Upper lobe of left lung (tissue), 6 donors: ENCODE data around the gene ETFA. TPM values are rescaled to one million over a fixed set of nuclear protein-coding genes. Genes with fewer than 3 reads are reported as not detected.

ENCODE experiments used
- ATAC-seq, 2 donors: fragments of 200-7000 bp; cut with Tn5 transposase; one replicate each; pipeline ENCODE4 v1.9.1; 2022; ENCODE audit warnings: mild to moderate bottlenecking in 2 of 2, moderate library complexity in 2 of 2; ENCODE audit not compliant: low FRiP score in 2 of 2
- DNase-seq, 2 donors: peaks; one replicate each; pipeline ENCODE4 v3.0.0-alpha.2; 2019 to 2020
- H3K27ac ChIP-seq, 4 donors: fragments of 200-600 bp; sonication (generic); one replicate each; pipeline ENCODE4 v1.5.1; 2016 to 2019
- H3K27me3 ChIP-seq, 4 donors: fragments of 200-600 bp; sonication (generic); one replicate each; pipeline ENCODE4 v1.5.1; 2017 to 2019
- H3K36me3 ChIP-seq, 4 donors: fragments of 200-600 bp; sonication (generic); one replicate each; pipeline ENCODE4 v1.5.1; 2016 to 2019
- H3K4me1 ChIP-seq, 4 donors: fragments of 200-600 bp; sonication (generic); one replicate each; pipeline ENCODE4 v1.5.1; 2018 to 2019
- H3K4me3 ChIP-seq, 4 donors: fragments of 200-600 bp; sonication (generic); one replicate each; pipeline ENCODE4 v1.5.1; 2017 to 2019; ENCODE audit warnings: mild to moderate bottlenecking in 2 of 4, moderate library complexity in 1 of 4
- H3K9me3 ChIP-seq, 4 donors: fragments of 200-600 bp; sonication (generic); one replicate each; pipeline ENCODE4 v1.5.1; 2018 to 2019
- CTCF ChIP-seq, 6 experiments: fragments of 450-650 bp in 4 of 6; fragments of 200-600 bp in 2 of 6; sonication (generic) in 2 of 6; IDR thresholded peaks; one replicate each; pipeline ENCODE4 v1.5.1; 2016 to 2019; ENCODE audit warnings: antibody characterized with exemption in 6 of 6
- EP300 ChIP-seq, 4 donors: sonication (generic); formaldehyde crosslinking; IDR thresholded peaks; one replicate each; pipeline ENCODE4 v1.5.1; 2017; ENCODE audit warnings: antibody characterized with exemption in 4 of 4, control low read depth in 2 of 4
- POLR2A ChIP-seq, 4 donors: fragments of 450-650 bp; IDR thresholded peaks; one replicate each; pipeline ENCODE4 v1.5.1; 2016 to 2017; ENCODE audit warnings: antibody characterized with exemption in 4 of 4, mild to moderate bottlenecking in 2 of 4
- POLR2AphosphoS5 ChIP-seq, 2 donors: sonication (generic); formaldehyde crosslinking; IDR thresholded peaks; one replicate each; pipeline ENCODE4 v1.5.1; 2017; ENCODE audit warnings: antibody characterized with exemption in 2 of 2
- WGBS, 2 donors: methylation state at CpG; one replicate each; pipeline ENCODE4 v1.1.5; 2017 to 2018; 5-methylcytosine and 5-hydroxymethylcytosine counted together
- total RNA-seq, 6 donors: library from RNA; depleted of rRNA in 4 of 6; stranded (reverse); fragments of >200 nt in 4 of 6; gene quantifications; one replicate each; pipeline versions ENCODE4 v1.1.0 to v1.2.1, GENCODE V29; 2016 to 2021
- donor health status: DM: no; HTN: no; CAD: no; lungs with moderate emphysema.
- donor health status: DM: no; HTN: yes; CAD: no; lungs with severe emphysema.

The ETFA gene
- total RNA-seq, 6 donors from 2014 or later, result 31.6 to 82.9 (median 68.7) TPM

GRCh38 chr15:76180321-76180720 lies 130.9 kb downstream of the ETFA start:
- Histone ChIP-seq H3K36me3 (no peaks in the 10 kb centered on the region), H3K4me3 (no peak overlapping the region), H3K27me3 (no peaks in the 10 kb centered on the region), H3K9me3 (no peaks in the 10 kb centered on the region), H3K27ac (no peak overlapping the region), H3K4me1 (no peaks in the 10 kb centered on the region)
- 91 to 95% methylated on average over 7 of the region's 7 CpGs for WGBS, 2 donors
- ATAC-seq (no peak), DNase-seq (no peak)
- no peak for TF ChIP-seq POLR2AphosphoS5 (IDR thresholded peaks at IDR 0.05)
- no peak for TF ChIP-seq POLR2A (IDR thresholded peaks at IDR 0.05)
- no peak for TF ChIP-seq EP300 (IDR thresholded peaks at IDR 0.05)
- TF ChIP-seq CTCF (IDR thresholded peaks at IDR 0.05), result no peak

GRCh38 chr15:76179023-76179422 lies 132.2 kb downstream of the ETFA start:
- no peak overlapping the region for H3K4me3 ChIP-seq
- WGBS, 2 donors, result 84 to 93% methylated on average over 4 of the region's 4 CpGs
- no peak for DNase-seq
- no peak overlapping the region for H3K27ac ChIP-seq
- no peaks in the 10 kb centered on the region for H3K9me3 ChIP-seq
- H3K27me3 ChIP-seq, result no peaks in the 10 kb centered on the region
- H3K36me3 ChIP-seq, result no peaks in the 10 kb centered on the region
- no peaks in the 10 kb centered on the region for H3K4me1 ChIP-seq
- ATAC-seq, result no peak
- TF ChIP-seq POLR2AphosphoS5 (IDR thresholded peaks at IDR 0.05), result no peak
- TF ChIP-seq EP300 (IDR thresholded peaks at IDR 0.05), result no peak
- no peak for TF ChIP-seq CTCF (IDR thresholded peaks at IDR 0.05)
- no peak for TF ChIP-seq POLR2A (IDR thresholded peaks at IDR 0.05)

GRCh38 chr15:76178296-76179000 lies 132.8 kb downstream of the ETFA start:
- no peak overlapping the region for H3K4me3 ChIP-seq
- TF ChIP-seq POLR2AphosphoS5 (IDR thresholded peaks at IDR 0.05), result no peak
- no peak for TF ChIP-seq CTCF (IDR thresholded peaks at IDR 0.05)
- TF ChIP-seq POLR2A (IDR thresholded peaks at IDR 0.05), result no peak
- no peak for TF ChIP-seq EP300 (IDR thresholded peaks at IDR 0.05)
- H3K36me3 ChIP-seq, result no peaks in the 10 kb centered on the region
- H3K27me3 ChIP-seq, result no peaks in the 10 kb centered on the region
- no peak overlapping the region for H3K27ac ChIP-seq
- no peaks in the 10 kb centered on the region for H3K4me1 ChIP-seq
- H3K9me3 ChIP-seq, result no peaks in the 10 kb centered on the region
- DNase-seq, result no peak
- WGBS, 2 donors, result 61 to 63% methylated on average over 15 to 21 of the region's 21 CpGs
- no peak for ATAC-seq

- WGBS, 2 donors, result 54 to 63% methylated on average over 8 to 15 of the region's 15 CpGs
- DNase-seq (no peak), ATAC-seq (peak; percentile 34 to 41)
- TF ChIP-seq POLR2A (IDR thresholded peaks at IDR 0.05) (no peak), CTCF (IDR thresholded peaks at IDR 0.05) (no peak), POLR2AphosphoS5 (IDR thresholded peaks at IDR 0.05) (no peak), EP300 (IDR thresholded peaks at IDR 0.05) (peak in 2 of 4 donors; percentile 14 to 61)
- Histone ChIP-seq H3K27ac (no peak overlapping the region), H3K27me3 (no peaks in the 10 kb centered on the region), H3K36me3 (no peaks in the 10 kb centered on the region), H3K9me3 (no peaks in the 10 kb centered on the region), H3K4me3 (no peak overlapping the region), H3K4me1 (no peaks in the 10 kb centered on the region)
Measured at GRCh38 chr15:76177491-76178040, 133.7 kb downstream of the ETFA start.
